LNCaP clone FGC (cell line): ENCODE results near the gene POLH.
"Not testable (repeated sequence)": the region's sequence is repeated elsewhere in the genome, so short reads cannot be mapped to it uniquely, and the experiment has no call there.

Source experiments
- DNase-seq: peaks from one replicate; pipeline ENCODE4 v3.0.0-alpha.2; 2011; ENCODE audit warnings: low read depth
- H3K4me3 ChIP-seq: 2 replicates; pipeline ENCODE4 v1.5.1; 2011; ENCODE audit warnings: mild to moderate bottlenecking, low read depth, low read length, control low read depth
- TF ChIP-seq, protein P1 (sequence below): IDR thresholded peaks from 2 replicates; pipeline ENCODE4 v1.5.1; 2012; ENCODE audit warnings: mild to moderate bottlenecking; ENCODE audit not compliant: control insufficient read depth, insufficient read depth; ENCODE audit errors: extremely low read depth

The POLH gene

DNA sequence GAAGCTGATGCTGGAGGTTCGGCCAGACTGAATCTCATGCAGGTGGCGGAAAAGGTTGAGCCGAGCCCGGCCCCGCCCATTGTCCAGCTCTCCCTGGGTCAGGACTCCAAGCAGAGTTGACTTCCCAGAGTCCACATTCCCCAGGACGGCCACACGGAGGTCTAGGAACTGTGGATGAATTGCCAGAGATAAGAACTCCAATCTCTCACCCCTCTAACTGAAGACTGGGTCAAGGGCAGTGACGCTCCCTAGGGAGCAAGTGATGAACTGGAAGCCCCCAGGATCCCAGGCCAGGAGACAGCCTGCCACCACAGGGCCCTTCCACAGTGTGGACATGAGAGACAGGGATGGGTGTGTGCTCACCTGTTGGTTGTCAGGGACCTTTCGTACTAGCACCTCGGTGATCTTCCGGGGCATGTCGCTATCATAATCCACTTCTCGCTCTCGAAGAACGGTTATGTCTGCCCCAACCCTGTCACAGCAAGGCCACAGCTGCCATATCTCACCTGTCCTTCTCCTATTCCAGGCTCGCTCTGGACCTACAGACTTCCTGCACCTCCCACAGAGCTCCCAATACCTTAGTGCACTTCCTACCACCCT, 49.5 kb downstream of the POLH start:
- TF ChIP-seq, protein P1, sequence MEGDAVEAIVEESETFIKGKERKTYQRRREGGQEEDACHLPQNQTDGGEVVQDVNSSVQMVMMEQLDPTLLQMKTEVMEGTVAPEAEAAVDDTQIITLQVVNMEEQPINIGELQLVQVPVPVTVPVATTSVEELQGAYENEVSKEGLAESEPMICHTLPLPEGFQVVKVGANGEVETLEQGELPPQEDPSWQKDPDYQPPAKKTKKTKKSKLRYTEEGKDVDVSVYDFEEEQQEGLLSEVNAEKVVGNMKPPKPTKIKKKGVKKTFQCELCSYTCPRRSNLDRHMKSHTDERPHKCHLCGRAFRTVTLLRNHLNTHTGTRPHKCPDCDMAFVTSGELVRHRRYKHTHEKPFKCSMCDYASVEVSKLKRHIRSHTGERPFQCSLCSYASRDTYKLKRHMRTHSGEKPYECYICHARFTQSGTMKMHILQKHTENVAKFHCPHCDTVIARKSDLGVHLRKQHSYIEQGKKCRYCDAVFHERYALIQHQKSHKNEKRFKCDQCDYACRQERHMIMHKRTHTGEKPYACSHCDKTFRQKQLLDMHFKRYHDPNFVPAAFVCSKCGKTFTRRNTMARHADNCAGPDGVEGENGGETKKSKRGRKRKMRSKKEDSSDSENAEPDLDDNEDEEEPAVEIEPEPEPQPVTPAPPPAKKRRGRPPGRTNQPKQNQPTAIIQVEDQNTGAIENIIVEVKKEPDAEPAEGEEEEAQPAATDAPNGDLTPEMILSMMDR, result no peak
- H3K4me3 ChIP-seq, result no peak overlapping the region
- no peak for DNase-seq

DNA sequence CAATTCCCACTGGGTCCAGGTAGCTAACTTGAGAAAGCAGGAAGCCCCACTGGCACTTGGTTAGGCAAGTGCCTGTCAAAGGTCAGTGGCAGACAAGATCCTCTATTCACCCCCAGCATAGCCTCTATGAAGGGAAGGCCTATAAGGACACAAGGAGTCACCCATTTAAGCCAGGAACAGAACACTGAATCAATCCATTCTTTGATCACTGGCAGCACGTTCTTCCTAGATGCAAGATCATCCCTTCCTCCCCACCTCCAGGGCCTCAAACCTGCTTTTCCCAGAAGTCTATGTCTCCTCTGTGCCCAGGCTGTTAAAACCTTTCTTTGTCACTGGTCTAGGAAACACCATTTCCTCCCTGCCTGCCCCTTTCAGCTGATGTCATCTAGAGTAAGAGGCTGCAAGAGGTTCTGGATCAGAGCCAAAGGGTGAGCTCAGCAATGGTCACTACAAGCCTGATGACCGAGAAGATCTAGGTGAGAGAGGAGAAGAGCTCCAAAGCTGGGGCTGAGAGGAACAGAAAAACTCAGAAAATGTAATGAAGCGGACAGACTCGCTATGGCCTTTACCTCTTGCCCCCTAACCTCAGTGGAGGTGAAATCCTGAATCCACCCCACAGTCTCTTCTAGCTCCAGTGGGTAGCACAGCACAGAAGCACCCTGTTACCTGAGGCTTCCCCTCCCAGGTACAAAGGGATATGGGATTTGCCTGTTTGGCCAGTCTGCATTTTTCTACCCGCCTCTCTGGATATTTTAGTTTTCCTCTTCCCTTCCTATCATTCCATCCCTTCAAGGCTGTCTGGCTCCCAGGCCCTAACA, 51.2 kb downstream of the POLH start:
- peak; percentile 83 for DNase-seq
- TF ChIP-seq, protein P1, result no peak
- peak overlapping the region; percentile 25 for H3K4me3 ChIP-seq

DNA sequence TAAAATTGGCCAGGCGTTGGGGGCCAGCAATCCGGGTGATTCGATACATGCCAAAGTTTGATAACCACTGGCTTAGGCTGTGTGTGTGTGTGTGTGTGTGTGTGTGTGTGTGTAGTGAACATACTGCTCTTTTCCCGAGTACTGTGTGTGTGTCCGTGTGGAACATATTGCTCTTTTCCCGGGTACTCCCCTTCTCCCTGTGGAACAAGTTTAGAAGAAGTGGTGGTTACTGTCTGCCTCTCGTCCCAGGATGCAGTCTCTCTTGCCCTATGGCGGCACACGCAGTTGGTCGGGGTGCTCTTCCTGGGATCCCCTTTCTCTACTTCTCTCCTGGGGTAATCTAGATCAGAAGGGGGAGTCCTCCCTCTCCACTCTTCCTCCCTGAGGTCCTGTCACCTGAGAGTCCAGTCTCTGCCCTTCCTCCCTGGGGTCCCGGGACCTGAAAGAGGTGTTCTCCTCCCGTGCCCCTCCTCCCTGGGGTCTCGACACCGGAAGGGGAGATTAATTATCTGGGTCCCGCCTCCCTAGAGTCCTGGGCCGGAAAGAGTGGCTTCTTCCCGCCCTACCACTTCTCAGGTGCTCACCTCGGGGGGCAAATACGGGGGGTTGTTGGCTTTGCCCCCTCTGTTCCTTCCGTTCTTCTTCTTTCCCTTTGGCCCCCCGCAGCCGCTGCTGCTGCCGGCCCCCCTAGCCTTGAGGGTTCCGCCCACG, 52.6 kb downstream of the POLH start:
- no peak for DNase-seq

DNA sequence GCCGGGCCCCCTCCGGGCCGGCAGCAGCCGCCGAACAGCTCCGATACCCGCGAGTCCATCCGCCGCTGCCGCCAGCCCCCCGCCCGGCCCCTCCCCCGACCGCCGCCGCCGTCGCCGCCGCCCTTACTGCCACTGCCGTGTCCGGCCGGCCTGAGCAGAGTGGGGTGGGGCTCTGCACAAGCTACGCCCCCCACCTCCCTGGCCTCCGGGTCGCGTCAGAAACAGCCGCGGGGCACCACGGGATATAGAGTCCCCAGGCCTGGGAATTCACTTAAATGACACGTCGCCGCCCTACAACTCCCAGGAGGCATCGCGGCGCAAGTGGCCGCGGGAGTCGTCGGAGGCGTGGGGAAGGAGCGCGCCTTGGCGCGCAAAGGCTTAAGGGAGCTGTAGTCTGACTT, 53.1 kb downstream of the POLH start, which contains the start of gene GTPBP2:
GTPBP2 (minus strand) TSS at position 161 of the 401 bp plus-strand sequence; CDS start at position 59, 102 bp downstream.
- TF ChIP-seq, protein P1, result no peak
- peak; percentile 95 for DNase-seq
- peak within 1 kb of the TSS; percentile 94 for H3K4me3 ChIP-seq

More for the DNA sequence above, 52.6 kb downstream of the POLH start:
- TF ChIP-seq, protein P1, result no peak
- peak overlapping the region; percentile 94 for H3K4me3 ChIP-seq

DNA sequence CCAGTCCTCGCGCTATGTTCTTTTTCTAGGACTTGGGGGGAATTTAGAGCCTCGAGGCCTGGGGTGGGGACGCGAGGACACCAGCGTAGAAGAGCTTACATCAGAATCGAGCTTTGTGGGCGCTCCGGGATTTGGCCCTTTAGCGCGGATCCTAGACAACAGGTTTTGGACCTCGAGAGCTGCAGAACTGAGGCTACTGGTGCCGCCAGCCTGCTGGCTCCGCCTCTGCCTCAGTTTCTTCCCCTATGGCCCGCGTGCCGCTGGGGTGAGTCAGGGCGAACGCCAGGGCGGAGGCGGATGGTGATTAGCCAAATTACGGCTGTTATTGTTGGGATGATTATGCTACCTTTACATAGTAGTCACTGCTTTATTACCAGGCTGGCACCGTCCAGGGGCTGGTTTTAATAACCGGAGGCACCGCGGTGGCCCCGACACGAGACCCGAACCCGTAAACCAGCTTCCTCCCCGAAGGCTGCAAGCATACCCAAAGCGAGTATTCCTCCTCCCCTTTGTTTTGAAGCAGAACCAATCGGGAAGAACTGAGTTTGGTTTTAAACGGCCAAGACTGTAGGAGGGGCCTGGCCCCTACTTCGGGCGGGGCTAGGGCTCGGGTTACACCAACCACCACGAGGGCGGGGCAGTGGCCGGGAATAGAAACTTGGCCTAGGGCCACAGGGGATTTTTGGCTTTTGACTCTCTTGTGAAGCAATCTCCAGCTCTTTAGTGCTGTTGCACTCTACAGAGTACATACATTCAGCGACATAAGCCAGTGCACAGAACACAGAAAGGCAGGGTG, 53.7 kb downstream of the POLH start:
- peak overlapping the region; percentile 94 for H3K4me3 ChIP-seq
- TF ChIP-seq, protein P1, result no peak
- DNase-seq, result peak; percentile 96

DNA sequence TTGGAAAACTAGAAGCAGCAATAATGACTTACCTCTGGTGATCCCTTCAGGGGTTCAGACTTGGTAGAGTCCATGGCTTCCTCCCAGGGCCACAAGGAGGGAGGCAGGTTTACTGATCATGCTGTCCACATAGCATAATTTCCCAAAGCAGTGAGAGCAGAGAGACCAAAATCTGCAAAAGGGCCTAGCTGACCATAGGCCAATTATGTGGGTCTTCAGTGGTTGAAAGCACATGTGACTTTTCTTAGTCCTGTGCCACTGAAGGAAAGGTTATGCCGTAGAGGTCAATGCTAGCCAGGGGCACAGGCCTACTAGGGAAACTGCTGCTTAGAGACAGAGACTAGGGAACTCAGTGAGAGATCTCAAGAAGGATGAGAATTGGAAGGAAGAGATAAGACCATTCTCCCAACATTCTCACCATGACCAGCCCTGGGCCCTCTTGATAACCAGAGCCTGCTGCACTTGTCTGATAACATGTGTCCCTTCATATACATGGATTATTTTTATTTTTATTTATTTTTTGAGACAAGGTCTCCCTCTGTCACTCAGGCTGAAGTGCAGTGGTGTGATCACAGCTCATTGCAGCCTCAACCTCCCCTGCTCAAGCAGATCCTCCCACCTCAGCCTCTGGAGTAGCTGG, 55.1 kb downstream of the POLH start:
- no peak overlapping the region for H3K4me3 ChIP-seq
- TF ChIP-seq, protein P1, result no peak
- no peak for DNase-seq

DNA sequence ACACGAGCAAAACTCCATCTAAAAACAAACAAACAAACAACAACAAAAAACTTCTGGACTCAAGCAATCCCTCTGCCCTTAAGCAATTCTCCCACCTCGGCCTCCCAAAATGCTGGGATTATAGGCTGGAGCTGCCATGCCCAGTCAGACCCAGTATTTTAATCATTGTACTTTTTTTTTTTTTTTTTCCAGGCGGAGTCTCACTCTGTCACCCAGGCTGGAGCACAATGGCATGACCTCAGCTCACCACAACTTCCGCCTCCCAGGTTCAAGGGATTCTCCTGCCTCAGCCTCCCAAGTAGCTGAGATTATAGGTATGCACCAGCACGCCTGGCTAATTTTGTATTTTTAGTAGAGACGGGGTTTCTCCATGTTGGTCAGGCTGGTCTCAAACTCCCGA, 57.0 kb downstream of the POLH start:
- DNase-seq, H3K4me3 ChIP-seq: not testable (repeated sequence)
